ENCODE measurements around the gene ARAF. TPM values are rescaled to one million over a fixed set of nuclear protein-coding genes. Genes with fewer than 3 reads are reported as not detected.
"Not testable (repeated sequence)": the region's sequence is repeated elsewhere in the genome, so short reads cannot be mapped to it uniquely, and the experiment has no call there.

ARAF gene
- total and polyA plus RNA-seq, 2 donors, result 24.3 to 84.9 TPM

DNA sequence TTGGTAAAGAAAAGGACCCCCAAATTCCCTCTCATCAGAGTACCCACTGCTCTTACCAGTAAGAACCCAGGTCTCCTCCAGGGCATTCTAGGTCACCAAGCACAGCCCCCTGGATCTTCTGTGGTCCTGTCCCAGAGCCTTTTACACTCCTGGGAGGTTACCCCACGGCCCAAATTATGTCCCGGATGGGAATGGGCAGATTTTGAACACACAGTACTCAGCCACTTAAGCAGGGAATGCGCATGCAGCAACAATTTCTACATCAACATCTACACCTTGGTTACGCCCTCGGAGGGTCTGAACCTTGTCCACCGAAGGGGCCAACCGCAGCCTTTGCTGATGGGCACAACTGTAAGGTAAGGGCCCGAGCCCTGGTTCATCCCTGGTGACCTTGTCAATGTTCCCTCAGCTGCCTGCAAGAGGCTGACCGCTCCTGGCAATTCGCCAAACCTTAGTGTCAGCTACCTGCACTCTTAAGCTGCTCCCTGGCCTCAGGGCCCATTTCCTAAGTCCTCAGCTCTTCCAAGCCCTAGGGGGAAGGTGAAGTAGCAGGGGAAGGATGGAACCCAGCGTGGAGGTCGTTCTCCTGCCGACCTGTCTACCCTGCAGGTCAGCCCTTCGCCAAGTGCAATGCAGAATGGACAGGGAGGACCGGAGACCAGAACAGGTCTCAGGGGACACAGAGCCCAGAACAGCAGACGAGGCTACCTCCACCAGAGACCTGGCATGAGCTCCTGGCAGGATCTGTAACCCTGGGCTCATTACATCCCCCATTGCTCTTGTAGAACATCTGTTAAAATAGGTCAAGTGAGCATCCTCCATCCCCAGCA is 27.1 kb downstream of the ARAF start:
- H3K9me3 ChIP-seq (ENCODE audit: control insufficient read depth in 2 of 2, insufficient read depth in 1 of 2, low read length in 1 of 2), result no peaks in the 10 kb centered on the region
- no peaks in the 10 kb centered on the region for H3K27me3 ChIP-seq (ENCODE audit: control insufficient read depth in 2 of 2, insufficient read depth in 1 of 2, low read length in 1 of 2)
- 90% methylated on average over 16 of the region's 16 CpGs for WGBS
- H3K4me1 ChIP-seq (ENCODE audit: control insufficient read depth in 2 of 2, insufficient read depth in 2 of 2, low read length in 2 of 2), result no peaks in the 10 kb centered on the region
- H3K4me3 ChIP-seq (ENCODE audit: low read length in 2 of 2), result no peak overlapping the region
- no peaks in the 10 kb centered on the region for H3K36me3 ChIP-seq (ENCODE audit: control insufficient read depth in 2 of 2, insufficient read depth in 2 of 2, low read length in 1 of 2)
- no peak overlapping the region for H3K27ac ChIP-seq (ENCODE audit: low read depth in 1 of 2, low read length in 1 of 2)
- DNase-seq (ENCODE audit: low read depth in 6 of 9, low spot score in 9 of 9), result no peak

DNA sequence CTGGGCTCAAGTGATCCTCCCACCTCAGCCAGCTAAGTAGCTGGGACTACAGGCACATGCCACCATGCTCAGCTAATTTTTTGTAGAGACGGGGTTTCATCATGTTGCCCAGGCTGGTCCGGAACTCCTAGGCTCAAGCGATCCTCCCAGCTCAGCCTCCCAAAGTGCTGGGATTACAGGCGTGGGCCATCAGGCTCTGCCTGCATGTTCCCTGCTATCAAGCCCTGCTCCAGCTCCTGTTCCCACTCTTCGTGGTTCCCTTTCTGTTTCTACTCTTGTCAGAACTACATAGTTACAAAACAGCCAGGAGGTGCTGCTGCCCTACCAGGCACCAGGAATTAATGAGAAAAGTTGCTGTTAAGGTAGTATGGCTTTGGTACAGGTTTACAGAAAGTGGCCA is 30.0 kb downstream of the ARAF start:
- Histone ChIP-seq H3K9me3 (ENCODE audit: control insufficient read depth in 2 of 2, insufficient read depth in 1 of 2, low read length in 1 of 2) (no peaks in the 10 kb centered on the region), H3K27me3 (ENCODE audit: control insufficient read depth in 2 of 2, insufficient read depth in 1 of 2, low read length in 1 of 2) (no peaks in the 10 kb centered on the region), H3K4me1 (ENCODE audit: control insufficient read depth in 2 of 2, insufficient read depth in 2 of 2, low read length in 2 of 2) (no peaks in the 10 kb centered on the region), H3K36me3 (ENCODE audit: control insufficient read depth in 2 of 2, insufficient read depth in 2 of 2, low read length in 1 of 2) (no peaks in the 10 kb centered on the region), H3K4me3 (ENCODE audit: low read length in 2 of 2) (no peak overlapping the region), H3K27ac (ENCODE audit: low read depth in 1 of 2, low read length in 1 of 2) (no peak overlapping the region)
- 94% methylated on average over 5 of the region's 5 CpGs for WGBS
- no peak for DNase-seq (ENCODE audit: low read depth in 6 of 9, low spot score in 9 of 9)

DNA sequence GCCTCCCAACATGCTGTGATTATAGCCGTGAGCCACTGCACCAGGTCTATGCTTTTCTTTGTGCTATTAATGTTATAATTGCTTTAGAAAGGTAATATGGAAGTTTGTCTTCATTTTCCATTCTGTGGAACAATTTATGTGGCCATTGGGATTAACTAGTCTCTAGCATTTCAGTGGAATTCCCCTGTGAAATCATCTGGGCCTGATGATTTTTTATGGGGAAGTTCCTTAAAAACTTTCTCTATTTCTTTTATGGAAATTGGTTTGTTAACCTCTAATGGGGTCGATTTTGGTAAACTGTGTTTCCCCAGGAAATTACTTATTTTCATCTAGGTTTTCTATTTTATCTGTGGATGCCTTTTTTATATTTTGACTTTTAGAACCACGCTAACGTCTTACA is 32.5 kb downstream of the ARAF start:
- no peaks in the 10 kb centered on the region for H3K27me3 ChIP-seq (ENCODE audit: control insufficient read depth in 2 of 2, insufficient read depth in 1 of 2, low read length in 1 of 2)
- no peaks in the 10 kb centered on the region for H3K36me3 ChIP-seq (ENCODE audit: control insufficient read depth in 2 of 2, insufficient read depth in 2 of 2, low read length in 1 of 2)
- no peaks in the 10 kb centered on the region for H3K4me1 ChIP-seq (ENCODE audit: control insufficient read depth in 2 of 2, insufficient read depth in 2 of 2, low read length in 2 of 2)
- H3K4me3 ChIP-seq (ENCODE audit: low read length in 2 of 2), result no peak overlapping the region
- H3K9me3 ChIP-seq (ENCODE audit: control insufficient read depth in 2 of 2, insufficient read depth in 1 of 2, low read length in 1 of 2), result no peaks in the 10 kb centered on the region
- H3K27ac ChIP-seq (ENCODE audit: low read depth in 1 of 2, low read length in 1 of 2), result no peak overlapping the region
- WGBS, result 95% methylated on average over 4 of the region's 4 CpGs
- no peak for DNase-seq (ENCODE audit: low read depth in 6 of 9, low spot score in 9 of 9)

DNA sequence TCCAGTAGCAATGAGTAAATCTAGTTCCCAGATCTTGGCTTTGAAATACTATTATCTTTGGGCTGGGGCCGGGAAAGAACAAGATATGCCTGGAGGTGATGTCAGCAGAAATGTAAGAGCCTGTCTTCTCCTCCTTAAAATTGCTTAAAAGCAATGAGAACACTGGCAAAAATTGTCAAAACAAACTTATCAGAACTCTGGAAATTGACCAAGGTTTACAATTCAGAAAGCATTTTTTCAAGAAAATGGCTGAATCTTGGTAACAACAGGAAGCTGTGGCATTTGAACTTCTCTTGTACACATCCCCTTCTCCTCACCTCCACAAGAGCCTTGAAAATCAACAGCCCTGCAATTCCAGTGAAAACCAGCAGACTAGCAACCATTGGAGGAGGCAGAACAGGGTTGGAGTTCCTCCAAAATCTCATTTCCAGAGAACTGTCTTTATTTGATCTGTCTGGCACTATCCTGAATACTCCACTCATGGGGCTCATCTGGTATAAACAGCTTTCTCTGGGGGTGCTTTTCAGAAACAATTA is 34.8 kb downstream of the ARAF start:
- no peaks in the 10 kb centered on the region for H3K9me3 ChIP-seq (ENCODE audit: control insufficient read depth in 2 of 2, insufficient read depth in 1 of 2, low read length in 1 of 2)
- WGBS, result 85% methylated on average over 1 of the region's 1 CpG
- no peaks in the 10 kb centered on the region for H3K36me3 ChIP-seq (ENCODE audit: control insufficient read depth in 2 of 2, insufficient read depth in 2 of 2, low read length in 1 of 2)
- H3K27ac ChIP-seq (ENCODE audit: low read depth in 1 of 2, low read length in 1 of 2), result peak overlapping the region in 1 of 2 donors; percentile 60
- H3K4me3 ChIP-seq (ENCODE audit: low read length in 2 of 2), result no peak overlapping the region
- no peaks in the 10 kb centered on the region for H3K4me1 ChIP-seq (ENCODE audit: control insufficient read depth in 2 of 2, insufficient read depth in 2 of 2, low read length in 2 of 2)
- DNase-seq (ENCODE audit: low read depth in 6 of 9, low spot score in 9 of 9), result no peak
- no peaks in the 10 kb centered on the region for H3K27me3 ChIP-seq (ENCODE audit: control insufficient read depth in 2 of 2, insufficient read depth in 1 of 2, low read length in 1 of 2)

DNA sequence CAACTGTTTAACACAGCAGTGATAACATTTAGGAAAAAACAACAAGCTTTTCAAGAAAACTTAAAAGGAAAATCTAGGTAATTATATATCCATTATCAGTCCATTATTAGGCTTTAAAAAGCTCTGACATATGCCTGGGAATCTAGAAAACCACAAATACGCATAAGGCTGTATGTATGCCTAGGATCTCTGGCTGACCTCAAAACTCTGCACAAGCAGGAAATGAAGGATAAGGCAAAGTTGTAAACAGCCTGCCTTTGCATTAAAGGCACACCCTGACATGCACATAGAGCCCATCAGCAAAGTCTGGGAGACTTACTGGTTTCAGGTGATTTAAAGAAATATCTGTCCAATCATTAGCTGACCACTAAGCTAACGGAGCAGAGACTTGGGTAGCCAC is 35.3 kb downstream of the ARAF start:
- no peaks in the 10 kb centered on the region for H3K4me1 ChIP-seq (ENCODE audit: control insufficient read depth in 2 of 2, insufficient read depth in 2 of 2, low read length in 2 of 2)
- WGBS, result 96% methylated on average over 2 of the region's 2 CpGs
- H3K36me3 ChIP-seq (ENCODE audit: control insufficient read depth in 2 of 2, insufficient read depth in 2 of 2, low read length in 1 of 2), result no peaks in the 10 kb centered on the region
- H3K27me3 ChIP-seq (ENCODE audit: control insufficient read depth in 2 of 2, insufficient read depth in 1 of 2, low read length in 1 of 2), result no peaks in the 10 kb centered on the region
- no peak overlapping the region for H3K4me3 ChIP-seq (ENCODE audit: low read length in 2 of 2)
- H3K9me3 ChIP-seq (ENCODE audit: control insufficient read depth in 2 of 2, insufficient read depth in 1 of 2, low read length in 1 of 2), result no peaks in the 10 kb centered on the region
- DNase-seq (ENCODE audit: low read depth in 6 of 9, low spot score in 9 of 9), result no peak
- peak overlapping the region in 1 of 2 donors; percentile 60 for H3K27ac ChIP-seq (ENCODE audit: low read depth in 1 of 2, low read length in 1 of 2)

DNA sequence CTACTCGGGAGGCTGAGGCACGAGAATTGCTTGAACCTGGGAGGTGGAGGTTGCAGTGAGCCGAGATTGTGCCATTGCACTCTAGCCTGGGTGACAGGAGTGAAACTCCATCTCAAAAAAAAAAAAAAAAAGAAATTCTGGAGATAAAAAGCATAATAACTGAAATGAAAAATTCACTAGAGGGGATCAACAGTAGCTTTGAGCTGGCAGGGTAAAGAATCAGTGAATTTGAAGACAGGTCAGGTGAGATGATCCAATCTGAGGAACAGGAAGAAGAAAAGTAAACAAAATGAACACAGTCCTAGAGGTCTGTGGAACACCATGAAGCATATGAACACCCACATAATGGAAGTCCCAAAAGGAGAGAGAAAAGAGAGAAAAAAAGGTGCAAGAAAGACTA is 36.2 kb downstream of the ARAF start:
- H3K36me3 ChIP-seq (ENCODE audit: control insufficient read depth in 2 of 2, insufficient read depth in 2 of 2, low read length in 1 of 2), result no peaks in the 10 kb centered on the region
- H3K4me3 ChIP-seq (ENCODE audit: low read length in 2 of 2), result no peak overlapping the region
- no peaks in the 10 kb centered on the region for H3K27me3 ChIP-seq (ENCODE audit: control insufficient read depth in 2 of 2, insufficient read depth in 1 of 2, low read length in 1 of 2)
- no peak for DNase-seq (ENCODE audit: low read depth in 6 of 9, low spot score in 9 of 9)
- no peaks in the 10 kb centered on the region for H3K4me1 ChIP-seq (ENCODE audit: control insufficient read depth in 2 of 2, insufficient read depth in 2 of 2, low read length in 2 of 2)
- no peak overlapping the region for H3K27ac ChIP-seq (ENCODE audit: low read depth in 1 of 2, low read length in 1 of 2)
- no peaks in the 10 kb centered on the region for H3K9me3 ChIP-seq (ENCODE audit: control insufficient read depth in 2 of 2, insufficient read depth in 1 of 2, low read length in 1 of 2)
- WGBS, result 94% methylated on average over 3 of the region's 3 CpGs

DNA sequence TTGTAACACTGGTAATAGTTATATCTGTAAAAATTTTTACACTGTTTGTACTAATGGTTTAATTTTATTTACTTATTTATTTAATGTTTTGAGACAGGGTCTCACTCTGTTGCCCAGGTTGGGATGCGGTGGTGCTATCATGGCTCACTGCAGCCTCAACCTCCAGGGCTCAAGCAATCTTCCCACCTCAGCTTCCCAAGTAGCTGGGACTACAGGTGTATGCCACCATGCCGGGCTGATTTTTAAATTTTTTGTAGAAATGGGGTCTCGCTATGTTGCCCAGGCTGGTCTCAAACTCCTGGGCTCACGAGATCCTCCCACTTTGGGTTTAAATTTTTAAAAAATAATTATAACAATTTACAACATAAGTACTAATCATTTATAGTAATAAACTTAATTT is 42.1 kb downstream of the ARAF start:
- H3K27me3 ChIP-seq (ENCODE audit: control insufficient read depth in 2 of 2, insufficient read depth in 1 of 2, low read length in 1 of 2), result not testable (repeated sequence)
- WGBS, result 98% methylated on average over 4 of the region's 4 CpGs

DNA sequence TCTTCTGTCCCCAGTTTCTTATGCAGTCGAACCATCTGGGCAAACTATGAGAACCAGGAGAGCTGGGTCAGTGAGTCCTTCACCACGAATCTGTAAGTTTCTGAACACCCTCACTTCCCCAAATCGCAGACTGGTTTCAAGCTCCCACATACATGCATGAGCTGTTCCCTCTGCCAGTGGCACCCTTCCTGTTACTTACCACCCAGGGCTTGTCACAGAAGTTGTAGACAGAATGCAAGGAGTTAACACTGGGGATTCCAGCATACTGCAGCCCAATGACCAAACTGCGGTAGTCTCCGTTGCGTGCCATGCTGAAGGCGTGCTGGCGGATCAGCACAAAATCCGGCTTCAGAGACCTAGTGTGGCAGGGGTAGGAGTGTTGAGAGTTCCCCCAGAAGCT is 44.0 kb downstream of the ARAF start:
- Histone ChIP-seq H3K27ac (ENCODE audit: low read depth in 1 of 2, low read length in 1 of 2) (no peak overlapping the region), H3K9me3 (ENCODE audit: control insufficient read depth in 2 of 2, insufficient read depth in 1 of 2, low read length in 1 of 2) (no peaks in the 10 kb centered on the region), H3K4me3 (ENCODE audit: low read length in 2 of 2) (no peak overlapping the region), H3K36me3 (ENCODE audit: control insufficient read depth in 2 of 2, insufficient read depth in 2 of 2, low read length in 1 of 2) (no peaks in the 10 kb centered on the region), H3K4me1 (ENCODE audit: control insufficient read depth in 2 of 2, insufficient read depth in 2 of 2, low read length in 2 of 2) (no peaks in the 10 kb centered on the region), H3K27me3 (ENCODE audit: control insufficient read depth in 2 of 2, insufficient read depth in 1 of 2, low read length in 1 of 2) (no peaks in the 10 kb centered on the region)
- no peak for DNase-seq (ENCODE audit: low read depth in 6 of 9, low spot score in 9 of 9)
- WGBS, result 77% methylated on average over 9 of the region's 9 CpGs

More for the DNA sequence above, 42.1 kb downstream of the ARAF start:
- not testable (repeated sequence) for H3K27ac ChIP-seq (ENCODE audit: low read depth in 1 of 2, low read length in 1 of 2); H3K4me1 ChIP-seq (ENCODE audit: control insufficient read depth in 2 of 2, insufficient read depth in 2 of 2, low read length in 2 of 2); DNase-seq (ENCODE audit: low read depth in 6 of 9, low spot score in 9 of 9); H3K36me3 ChIP-seq (ENCODE audit: control insufficient read depth in 2 of 2, insufficient read depth in 2 of 2, low read length in 1 of 2); H3K4me3 ChIP-seq (ENCODE audit: low read length in 2 of 2); H3K9me3 ChIP-seq (ENCODE audit: control insufficient read depth in 2 of 2, insufficient read depth in 1 of 2, low read length in 1 of 2)

DNA sequence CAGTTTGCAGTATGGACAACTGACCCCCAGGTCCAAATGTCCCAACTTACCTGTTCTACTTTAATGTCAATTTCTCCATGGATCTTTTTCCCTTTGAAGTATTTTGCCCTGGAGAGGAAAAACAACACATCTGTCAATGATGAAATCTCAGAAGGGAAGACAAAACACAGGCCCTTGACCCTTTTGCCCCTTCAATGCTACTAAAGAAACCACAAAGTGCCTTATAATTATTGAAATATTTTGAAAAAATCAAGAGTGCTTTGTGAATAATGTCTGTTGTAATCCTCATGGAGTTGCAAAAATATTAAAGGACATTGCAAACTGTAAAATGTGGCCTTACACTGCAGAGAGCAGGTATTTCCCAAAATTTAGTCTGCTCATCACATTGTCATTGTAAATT is 46.1 kb downstream of the ARAF start:
- no peaks in the 10 kb centered on the region for H3K36me3 ChIP-seq (ENCODE audit: control insufficient read depth in 2 of 2, insufficient read depth in 2 of 2, low read length in 1 of 2)
- H3K27me3 ChIP-seq (ENCODE audit: control insufficient read depth in 2 of 2, insufficient read depth in 1 of 2, low read length in 1 of 2), result no peaks in the 10 kb centered on the region
- no peak for DNase-seq (ENCODE audit: low read depth in 6 of 9, low spot score in 9 of 9)
- no peak overlapping the region for H3K4me3 ChIP-seq (ENCODE audit: low read length in 2 of 2)
- no peak overlapping the region for H3K27ac ChIP-seq (ENCODE audit: low read depth in 1 of 2, low read length in 1 of 2)
- H3K4me1 ChIP-seq (ENCODE audit: control insufficient read depth in 2 of 2, insufficient read depth in 2 of 2, low read length in 2 of 2), result no peaks in the 10 kb centered on the region
- no peaks in the 10 kb centered on the region for H3K9me3 ChIP-seq (ENCODE audit: control insufficient read depth in 2 of 2, insufficient read depth in 1 of 2, low read length in 1 of 2)

Measured in thymus (tissue), 11 donors.